Caco-2 (cell line): ENCODE results near the gene PTK6. TPM values are rescaled to one million over a fixed set of nuclear protein-coding genes. Genes with fewer than 3 reads are reported as not detected.
A peak's percentile ranks its signal among the peaks of the same experiment; 100 is the strongest.

ENCODE experiments used
- BruUV-seq: library from RNA; stranded (reverse); fragments of 400-500 nt; replicated peaks from 2 replicates; lab custom pipeline; 2021; lab: Mats Ljungman, UMichigan
- CTCF ChIA-PET: fragments of 300-600 bp; sonication (Branson Sonifier 250); formaldehyde crosslinking; loops from one replicate; lab custom pipeline; 2022; ENCODE audit warnings: antibody characterized with exemption; lab: Charles Lee
- POLR2A ChIA-PET: fragments of 300-600 bp; sonication (Branson Sonifier 250); formaldehyde crosslinking; loops from one replicate; lab custom pipeline; 2022; ENCODE audit warnings: antibody characterized with exemption; lab: Charles Lee
- DNase-seq, 2 experiments: peaks; one replicate each; pipeline versions ENCODE4 v3.0.0 to v3.0.0-alpha.2; 2020 to 2022
- H3K27me3 ChIP-seq: replicated peaks from 2 replicates; pipeline ENCODE4 v1.6.0; 2011; ENCODE audit warnings: low read length; ENCODE audit not compliant: control insufficient read depth, insufficient read depth
- H3K36me3 ChIP-seq: 2 replicates; pipeline ENCODE4 v1.5.1; 2011; ENCODE audit warnings: low read length; ENCODE audit not compliant: control insufficient read depth, insufficient read depth
- H3K4me1 ChIP-seq: fragments of 250-450 bp; sonication (Bioruptor Pico); 2 replicates; pipeline ENCODE4 v1.5.1; 2020; ENCODE audit warnings: mild to moderate bottlenecking
- H3K4me3 ChIP-seq: 2 replicates; pipeline ENCODE4 v1.5.1; 2011; ENCODE audit warnings: low read depth, mild to moderate bottlenecking, control low read depth, low read length
- H3K9me3 ChIP-seq: fragments of 250-450 bp; sonication (Bioruptor Pico); 2 replicates; pipeline ENCODE4 v1.5.1; 2020; ENCODE audit warnings: mild to moderate bottlenecking, moderate library complexity
- H3K27ac Mint-ChIP-seq: one replicate; pipeline ENCODE4 v1.8.0; 2022; ENCODE audit warnings: mixed read lengths; ENCODE audit not compliant: unreplicated experiment
- H3K27me3 Mint-ChIP-seq: one replicate; pipeline ENCODE4 v1.8.0; 2022; ENCODE audit warnings: mixed read lengths; ENCODE audit not compliant: insufficient read depth, unreplicated experiment
- H3K36me3 Mint-ChIP-seq: one replicate; pipeline ENCODE4 v1.8.0; 2022; ENCODE audit warnings: mild to moderate bottlenecking, mixed read lengths; ENCODE audit not compliant: insufficient read depth, unreplicated experiment
- H3K4me1 Mint-ChIP-seq: one replicate; pipeline ENCODE4 v1.8.0; 2022; ENCODE audit warnings: low read depth, mixed read lengths; ENCODE audit not compliant: unreplicated experiment
- H3K4me3 Mint-ChIP-seq: one replicate; pipeline ENCODE4 v1.8.0; 2022; ENCODE audit warnings: mild to moderate bottlenecking, moderate library complexity, mixed read lengths; ENCODE audit not compliant: unreplicated experiment
- H3K9me3 Mint-ChIP-seq: one replicate; pipeline ENCODE4 v1.8.0; 2022; ENCODE audit warnings: mixed read lengths; ENCODE audit not compliant: unreplicated experiment
- intact Hi-C: fragments of 100-400 bp; cut with micrococcal nuclease; formaldehyde crosslinking; loops from one replicate; pipeline ENCODE4 v1.10.0; 2022; ENCODE audit not compliant: unreplicated experiment
- total RNA-seq: library from RNA; stranded (reverse); gene quantifications from 2 replicates; pipeline ENCODE4 v1.2.3, GENCODE V29; 2022
- TF ChIP-seq, protein P1 (sequence below), 2 experiments: fragments of 200-600 bp in 1 of 2; IDR thresholded peaks; 1 replicate in 1 of 2; 2 replicates in 1 of 2; pipeline versions ENCODE4 v1.5.1 to v1.8.0; 2011 to 2022; ENCODE audit warnings: antibody characterized with exemption in 1 of 2, control low read depth in 1 of 2, inconsistent platforms in 1 of 2, low read depth in 1 of 2, low read length in 1 of 2, mild to moderate bottlenecking in 1 of 2, moderate library complexity in 1 of 2; ENCODE audit not compliant: insufficient read depth in 1 of 2, severe bottlenecking in 1 of 2, unreplicated experiment in 1 of 2

PTK6 gene
- total RNA-seq, 1 experiment from 2014 or later = 0.64 TPM

DNA sequence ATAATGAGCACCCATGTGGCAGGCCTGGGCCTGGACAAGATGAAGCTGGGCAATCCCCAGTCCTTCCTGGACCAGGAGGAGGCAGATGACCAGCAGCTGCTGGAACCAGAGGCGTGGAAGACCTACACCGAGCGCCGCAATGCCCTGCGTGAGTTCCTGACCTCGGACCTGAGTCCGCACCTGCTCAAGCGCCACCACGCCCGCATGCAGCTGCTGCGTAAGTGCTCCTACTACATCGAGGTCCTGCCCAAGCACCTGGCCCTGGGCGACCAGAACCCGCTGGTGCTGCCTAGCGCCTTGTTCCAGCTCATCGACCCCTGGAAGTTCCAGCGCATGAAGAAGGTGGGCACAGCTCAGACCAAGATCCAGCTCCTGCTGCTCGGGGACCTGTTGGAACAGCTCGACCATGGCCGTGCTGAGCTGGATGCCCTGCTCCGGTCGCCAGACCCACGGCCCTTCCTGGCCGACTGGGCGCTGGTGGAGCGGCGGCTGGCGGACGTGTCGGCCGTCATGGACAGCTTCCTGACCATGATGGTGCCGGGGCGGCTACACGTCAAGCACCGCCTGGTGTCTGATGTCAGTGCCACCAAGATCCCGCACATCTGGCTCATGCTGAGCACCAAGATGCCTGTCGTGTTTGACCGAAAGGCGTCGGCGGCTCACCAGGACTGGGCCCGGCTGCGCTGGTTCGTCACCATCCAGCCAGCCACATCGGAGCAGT, 18.6 kb upstream of the PTK6 start:
- DNase-seq = no peak
- no peaks in the 10 kb centered on the region for H3K36me3 ChIP-seq
- Mint-ChIP-seq H3K27ac (no peak overlapping the region), H3K27me3 (no peaks in the 10 kb centered on the region), H3K4me3 (no peak overlapping the region), H3K36me3 (peaks cover 23% of the 10 kb centered on the region), H3K4me1 (no peaks in the 10 kb centered on the region), H3K9me3 (no peaks in the 10 kb centered on the region)
- H3K4me3 ChIP-seq = no peak overlapping the region
- no peaks in the 10 kb centered on the region; the same call in 1 of the 2 replicates for H3K4me1 ChIP-seq
- intact Hi-C loops = no loop called here
- peaks cover 9% of the 10 kb centered on the region for H3K9me3 ChIP-seq
- no TSS peak for BruUV-seq
- CTCF ChIA-PET = interaction anchor here (0.6 to 1.1 kb wide), 2 partner anchors 18 to 30 kb away, joined by 4 read pairs; partner anchors contain the start of gene PTK6
- H3K27me3 ChIP-seq = no peaks in the 10 kb centered on the region
- POLR2A ChIA-PET = interaction anchor here (1.8 kb wide), 1 partner anchor 18 kb away, joined by 6 read pairs; the partner anchor contains the start of gene HELZ2
- TF ChIP-seq, protein P1, sequence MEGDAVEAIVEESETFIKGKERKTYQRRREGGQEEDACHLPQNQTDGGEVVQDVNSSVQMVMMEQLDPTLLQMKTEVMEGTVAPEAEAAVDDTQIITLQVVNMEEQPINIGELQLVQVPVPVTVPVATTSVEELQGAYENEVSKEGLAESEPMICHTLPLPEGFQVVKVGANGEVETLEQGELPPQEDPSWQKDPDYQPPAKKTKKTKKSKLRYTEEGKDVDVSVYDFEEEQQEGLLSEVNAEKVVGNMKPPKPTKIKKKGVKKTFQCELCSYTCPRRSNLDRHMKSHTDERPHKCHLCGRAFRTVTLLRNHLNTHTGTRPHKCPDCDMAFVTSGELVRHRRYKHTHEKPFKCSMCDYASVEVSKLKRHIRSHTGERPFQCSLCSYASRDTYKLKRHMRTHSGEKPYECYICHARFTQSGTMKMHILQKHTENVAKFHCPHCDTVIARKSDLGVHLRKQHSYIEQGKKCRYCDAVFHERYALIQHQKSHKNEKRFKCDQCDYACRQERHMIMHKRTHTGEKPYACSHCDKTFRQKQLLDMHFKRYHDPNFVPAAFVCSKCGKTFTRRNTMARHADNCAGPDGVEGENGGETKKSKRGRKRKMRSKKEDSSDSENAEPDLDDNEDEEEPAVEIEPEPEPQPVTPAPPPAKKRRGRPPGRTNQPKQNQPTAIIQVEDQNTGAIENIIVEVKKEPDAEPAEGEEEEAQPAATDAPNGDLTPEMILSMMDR (IDR thresholded peaks at IDR 0.05; ENCODE audit: insufficient read depth in 1 of 2, low read depth in 1 of 2, low read length in 1 of 2, severe bottlenecking in 1 of 2, unreplicated experiment in 1 of 2) = no peak

DNA sequence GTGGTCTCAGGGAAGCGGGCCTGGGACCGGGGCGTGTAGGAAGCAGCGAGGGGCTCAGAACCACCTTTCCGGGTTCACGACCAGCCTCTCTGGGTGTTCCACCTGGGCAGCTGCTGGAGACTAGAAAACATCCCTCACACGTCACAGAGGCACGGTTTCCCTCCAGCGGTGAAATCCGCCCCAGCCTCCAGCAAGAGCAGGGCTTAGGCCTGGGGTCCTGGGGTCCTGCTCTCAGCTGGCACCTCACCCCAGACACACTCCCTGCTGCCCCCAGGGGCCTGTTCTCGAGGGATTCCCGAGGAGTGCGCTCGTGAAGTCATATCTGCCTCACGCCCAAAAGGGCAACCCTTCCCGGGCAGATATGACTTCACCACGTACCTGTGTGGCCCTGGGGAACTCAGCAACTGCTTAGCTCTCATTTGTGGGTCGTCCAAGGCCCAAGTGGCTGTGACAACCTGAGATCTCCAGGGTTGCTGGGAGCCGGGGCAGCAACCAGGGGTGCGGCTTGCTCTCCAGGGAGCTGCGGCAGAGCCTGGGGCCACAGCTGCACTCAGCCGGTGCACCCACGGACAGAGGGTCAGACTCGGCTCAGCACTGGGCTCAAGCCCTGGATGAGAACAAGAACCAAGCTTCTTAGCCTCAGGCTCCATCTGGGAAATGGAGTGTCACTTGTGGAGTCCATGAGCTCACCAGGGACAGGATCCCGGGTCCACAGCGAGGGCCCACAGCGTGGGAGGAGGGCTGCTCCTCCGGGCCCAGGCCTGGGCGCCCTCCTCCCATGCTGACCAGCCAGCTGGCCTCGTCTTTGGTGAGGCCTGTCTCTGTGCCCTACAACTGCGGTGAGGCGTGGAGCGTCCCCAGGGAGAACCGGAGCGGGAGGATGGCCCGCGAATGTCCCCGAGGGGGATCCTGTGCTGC, 17.4 kb upstream of the PTK6 start:
- Mint-ChIP-seq H3K27ac (no peak overlapping the region), H3K27me3 (no peaks in the 10 kb centered on the region), H3K4me1 (no peaks in the 10 kb centered on the region), H3K4me3 (peak overlapping the region; percentile 47), H3K9me3 (no peaks in the 10 kb centered on the region), H3K36me3 (peaks cover 15% of the 10 kb centered on the region)
- DNase-seq = no peak
- Histone ChIP-seq H3K4me3 (no peak overlapping the region), H3K36me3 (no peaks in the 10 kb centered on the region), H3K9me3 (peaks cover 4% of the 10 kb centered on the region), H3K27me3 (no peaks in the 10 kb centered on the region), H3K4me1 (no peaks in the 10 kb centered on the region; the same call in 1 of the 2 replicates)
- CTCF ChIA-PET = interaction anchor here (0.6 to 1.1 kb wide), 3 partner anchors 17 to 108 kb away, joined by 4 to 5 read pairs (median 4); partner anchors contain the start of gene PTK6
- intact Hi-C loops = no loop called here
- POLR2A ChIA-PET = interaction anchor here (0.5 to 1.8 kb wide), 2 partner anchors 19 to 119 kb away, joined by 4 to 6 read pairs; partner anchors contain the start of gene HELZ2
- no TSS peak for BruUV-seq
- TF ChIP-seq, protein P1 (IDR thresholded peaks at IDR 0.05; ENCODE audit: insufficient read depth in 1 of 2, low read depth in 1 of 2, low read length in 1 of 2, severe bottlenecking in 1 of 2, unreplicated experiment in 1 of 2) = no peak

DNA sequence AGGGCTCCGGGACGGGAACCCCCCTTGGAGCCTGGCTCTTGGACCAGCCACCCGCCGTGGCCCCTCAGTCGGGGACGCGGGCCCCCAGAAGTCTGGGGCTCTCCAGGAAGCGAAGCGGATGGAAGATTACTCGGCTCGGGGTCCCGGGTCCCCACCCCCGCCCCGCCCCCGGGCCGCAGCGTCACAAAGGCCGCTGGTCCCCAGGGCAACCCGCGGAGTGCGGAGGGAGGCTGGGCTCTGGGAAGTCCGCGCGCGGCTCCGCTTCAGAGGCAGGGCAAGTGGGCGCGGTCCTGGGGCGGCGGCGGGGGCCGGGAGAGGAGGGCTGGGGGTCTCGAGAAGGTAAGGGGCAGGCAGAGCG, 16.7 kb upstream of the PTK6 start, which contains the start of gene FNDC11:
Gene FNDC11, plus strand, starts transcription at position 227 of the 358 bp plus-strand sequence. CDS start 1,505 bp downstream, outside the sequence.
- peaks cover 15% of the 10 kb centered on the region for H3K36me3 Mint-ChIP-seq
- Histone ChIP-seq H3K4me3 (peak within 1 kb of the TSS; percentile 39), H3K4me1 (no peaks in the 10 kb centered on the region; the same call in 1 of the 2 replicates), H3K36me3 (no peaks in the 10 kb centered on the region), H3K27me3 (no peaks in the 10 kb centered on the region), H3K9me3 (peaks cover 4% of the 10 kb centered on the region)
- CTCF ChIA-PET = no interaction called here
- H3K4me1 Mint-ChIP-seq = no peaks in the 10 kb centered on the region
- no peaks in the 10 kb centered on the region for H3K27me3 Mint-ChIP-seq
- BruUV-seq = no TSS peak
- POLR2A ChIA-PET = interaction anchor here (1.8 kb wide), 1 partner anchor 20 kb away, joined by 6 read pairs; the partner anchor contains the start of gene HELZ2
- TF ChIP-seq, protein P1 (IDR thresholded peaks at IDR 0.05; ENCODE audit: insufficient read depth in 1 of 2, low read depth in 1 of 2, low read length in 1 of 2, severe bottlenecking in 1 of 2, unreplicated experiment in 1 of 2) = no peak
- H3K9me3 Mint-ChIP-seq = no peaks in the 10 kb centered on the region
- DNase-seq = no peak
- intact Hi-C loops = no loop called here
- H3K27ac Mint-ChIP-seq = no peak within 1 kb of the TSS
- H3K4me3 Mint-ChIP-seq = peak within 1 kb of the TSS; percentile 47
